ENCODE data around the gene FNDC8. TPM values are rescaled to one million over a fixed set of nuclear protein-coding genes. Genes with fewer than 3 reads are reported as not detected.
"Not testable (repeated sequence)": the region's sequence is repeated elsewhere in the genome, so short reads cannot be mapped to it uniquely, and the experiment has no call there.

FNDC8 gene
- total and polyA plus RNA-seq, 2 donors, result 0.05 TPM; not detected in 1

- 86% methylated on average over 8 of the region's 8 CpGs for WGBS
- no peak overlapping the region for H3K27ac ChIP-seq (ENCODE audit: low read depth)
These were observed 34.4 kb upstream of the FNDC8 start for GRCh38 chr17:35086931-35087573.

GRCh38 chr17:35087731-35088355, 33.6 kb upstream of the FNDC8 start:
- peak; percentile 42 for DNase-seq (ENCODE audit: extremely low spot score)
- peak overlapping the region; percentile 99 for H3K27ac ChIP-seq (ENCODE audit: low read depth)
- H3K4me3 ChIP-seq (ENCODE audit: low read depth, low read length), result peak overlapping the region; percentile 95
- no peaks in the 10 kb centered on the region for H3K4me1 ChIP-seq (ENCODE audit: insufficient read depth)
- H3K36me3 ChIP-seq (ENCODE audit: insufficient read depth), result no peaks in the 10 kb centered on the region
- WGBS, result 24% methylated on average over 9 of the region's 9 CpGs

More at GRCh38 chr17:35086931-35087573, 34.4 kb upstream of the FNDC8 start:
- Histone ChIP-seq H3K4me1 (ENCODE audit: insufficient read depth) (no peaks in the 10 kb centered on the region), H3K4me3 (ENCODE audit: low read depth, low read length) (no peak overlapping the region), H3K36me3 (ENCODE audit: insufficient read depth) (no peaks in the 10 kb centered on the region)
- no peak for DNase-seq (ENCODE audit: extremely low spot score)

GRCh38 chr17:35088356-35088880, 33.0 kb upstream of the FNDC8 start:
- Histone ChIP-seq H3K4me1 (ENCODE audit: insufficient read depth) (no peaks in the 10 kb centered on the region), H3K4me3 (ENCODE audit: low read depth, low read length) (peak overlapping the region; percentile 95), H3K27ac (ENCODE audit: low read depth) (peak overlapping the region; percentile 99), H3K36me3 (ENCODE audit: insufficient read depth) (no peaks in the 10 kb centered on the region)
- DNase-seq (ENCODE audit: extremely low spot score), result no peak
- under 1% methylated on average over 26 of the region's 26 CpGs for WGBS

- WGBS, result under 1% methylated on average over 77 of the region's 80 CpGs
- H3K4me3 ChIP-seq (ENCODE audit: low read depth, low read length), result peak overlapping the region; percentile 95
- no peaks in the 10 kb centered on the region for H3K36me3 ChIP-seq (ENCODE audit: insufficient read depth)
- peak overlapping the region; percentile 99 for H3K27ac ChIP-seq (ENCODE audit: low read depth)
- peak; percentile 49 for DNase-seq (ENCODE audit: extremely low spot score)
- no peaks in the 10 kb centered on the region for H3K4me1 ChIP-seq (ENCODE audit: insufficient read depth)
These were observed 32.4 kb upstream of the FNDC8 start for GRCh38 chr17:35088881-35089585.

GRCh38 chr17:35089586-35090296, 31.7 kb upstream of the FNDC8 start:
- 42% methylated on average over 22 of the region's 22 CpGs for whole genome bisulfite sequencing
- no peaks in the 10 kb centered on the region for H3K36me3 ChIP-seq (ENCODE audit: insufficient read depth)
- no peaks in the 10 kb centered on the region for H3K4me1 ChIP-seq (ENCODE audit: insufficient read depth)
- peak overlapping the region; percentile 68 for H3K27ac ChIP-seq (ENCODE audit: low read depth)
- peak overlapping the region; percentile 95 for H3K4me3 ChIP-seq (ENCODE audit: low read depth, low read length)
- DNase-seq (ENCODE audit: extremely low spot score), result no peak

- H3K27ac ChIP-seq (ENCODE audit: low read depth); H3K36me3 ChIP-seq (ENCODE audit: insufficient read depth); DNase-seq (ENCODE audit: extremely low spot score); H3K4me1 ChIP-seq (ENCODE audit: insufficient read depth); H3K4me3 ChIP-seq (ENCODE audit: low read depth, low read length): not testable (repeated sequence)
- 83% methylated on average over 11 of the region's 11 CpGs for WGBS
These were observed 30.7 kb upstream of the FNDC8 start for GRCh38 chr17:35090707-35091106.

- Histone ChIP-seq H3K4me1 (ENCODE audit: insufficient read depth) (no peaks in the 10 kb centered on the region), H3K27ac (ENCODE audit: low read depth) (no peak overlapping the region), H3K4me3 (ENCODE audit: low read depth, low read length) (no peak overlapping the region), H3K36me3 (ENCODE audit: insufficient read depth) (no peaks in the 10 kb centered on the region)
- no peak for DNase-seq (ENCODE audit: extremely low spot score)
- WGBS, result 90% methylated on average over 2 of the region's 2 CpGs
These were observed 26.5 kb upstream of the FNDC8 start for GRCh38 chr17:35094902-35095301.

GRCh38 chr17:35095741-35096140, 25.7 kb upstream of the FNDC8 start:
- Histone ChIP-seq H3K4me3 (ENCODE audit: low read depth, low read length) (no peak overlapping the region), H3K4me1 (ENCODE audit: insufficient read depth) (no peaks in the 10 kb centered on the region), H3K36me3 (ENCODE audit: insufficient read depth) (no peaks in the 10 kb centered on the region), H3K27ac (ENCODE audit: low read depth) (no peak overlapping the region)
- WGBS, result 100% methylated on average over 1 of the region's 1 CpG
- DNase-seq (ENCODE audit: extremely low spot score), result no peak

GRCh38 chr17:35097776-35098175, 23.6 kb upstream of the FNDC8 start:
- WGBS, result 85% methylated on average over 2 of the region's 2 CpGs
- Histone ChIP-seq H3K36me3 (ENCODE audit: insufficient read depth) (no peaks in the 10 kb centered on the region), H3K27ac (ENCODE audit: low read depth) (no peak overlapping the region), H3K4me1 (ENCODE audit: insufficient read depth) (no peaks in the 10 kb centered on the region), H3K4me3 (ENCODE audit: low read depth, low read length) (no peak overlapping the region)
- DNase-seq (ENCODE audit: extremely low spot score), result no peak

GRCh38 chr17:35099908-35100307, 21.5 kb upstream of the FNDC8 start:
- Histone ChIP-seq H3K4me1 (ENCODE audit: insufficient read depth) (no peaks in the 10 kb centered on the region), H3K27ac (ENCODE audit: low read depth) (no peak overlapping the region), H3K4me3 (ENCODE audit: low read depth, low read length) (no peak overlapping the region), H3K36me3 (ENCODE audit: insufficient read depth) (no peaks in the 10 kb centered on the region)
- WGBS, result 89% methylated on average over 3 of the region's 3 CpGs
- DNase-seq (ENCODE audit: extremely low spot score), result no peak

GRCh38 chr17:35101036-35101435, 20.4 kb upstream of the FNDC8 start:
- H3K4me3 ChIP-seq (ENCODE audit: low read depth, low read length), result no peak overlapping the region
- H3K27ac ChIP-seq (ENCODE audit: low read depth), result no peak overlapping the region
- no peaks in the 10 kb centered on the region for H3K4me1 ChIP-seq (ENCODE audit: insufficient read depth)
- H3K36me3 ChIP-seq (ENCODE audit: insufficient read depth), result no peaks in the 10 kb centered on the region
- WGBS, result 96% methylated on average over 14 of the region's 14 CpGs
- DNase-seq (ENCODE audit: extremely low spot score), result no peak

GRCh38 chr17:35101725-35102124, 19.7 kb upstream of the FNDC8 start:
- Histone ChIP-seq H3K4me3 (ENCODE audit: low read depth, low read length) (no peak overlapping the region), H3K36me3 (ENCODE audit: insufficient read depth) (no peaks in the 10 kb centered on the region), H3K4me1 (ENCODE audit: insufficient read depth) (no peaks in the 10 kb centered on the region), H3K27ac (ENCODE audit: low read depth) (no peak overlapping the region)
- DNase-seq (ENCODE audit: extremely low spot score), result no peak
- WGBS, result 89% methylated on average over 2 of the region's 2 CpGs

GRCh38 chr17:35103271-35103670, 18.1 kb upstream of the FNDC8 start:
- no peaks in the 10 kb centered on the region for H3K36me3 ChIP-seq (ENCODE audit: insufficient read depth)
- H3K4me1 ChIP-seq (ENCODE audit: insufficient read depth), result no peaks in the 10 kb centered on the region
- WGBS, result 92% methylated on average over 5 of the region's 5 CpGs
- no peak overlapping the region for H3K4me3 ChIP-seq (ENCODE audit: low read depth, low read length)
- no peak for DNase-seq (ENCODE audit: extremely low spot score)
- no peak overlapping the region for H3K27ac ChIP-seq (ENCODE audit: low read depth)

Measured in urinary bladder (tissue), 4 donors.